OCI-LY7 (cell line): ENCODE measurements around the gene USH1G.

Experiments
- EZH2phosphoT487 ChIP-seq: fragments of 200-600 bp; sonication (generic); IDR thresholded peaks from 2 replicates; pipeline ENCODE4 v1.6.1; 2018; ENCODE audit warnings: low read depth, borderline replicate concordance, mild to moderate bottlenecking, mixed run types, antibody characterized with exemption, low read length, moderate library complexity, mixed read lengths
- TF ChIP-seq, protein P1 (sequence below): fragments of 200-600 bp; sonication (generic); conservative IDR thresholded peaks from 2 replicates; pipeline ENCODE4 v1.5.1; 2014; ENCODE audit warnings: mild to moderate bottlenecking, antibody characterized with exemption, low read length, moderate library complexity, mixed read lengths

GRCh38 chr17:74874615-74875037, 48.4 kb downstream of the USH1G start:
- TF ChIP-seq, protein P1, sequence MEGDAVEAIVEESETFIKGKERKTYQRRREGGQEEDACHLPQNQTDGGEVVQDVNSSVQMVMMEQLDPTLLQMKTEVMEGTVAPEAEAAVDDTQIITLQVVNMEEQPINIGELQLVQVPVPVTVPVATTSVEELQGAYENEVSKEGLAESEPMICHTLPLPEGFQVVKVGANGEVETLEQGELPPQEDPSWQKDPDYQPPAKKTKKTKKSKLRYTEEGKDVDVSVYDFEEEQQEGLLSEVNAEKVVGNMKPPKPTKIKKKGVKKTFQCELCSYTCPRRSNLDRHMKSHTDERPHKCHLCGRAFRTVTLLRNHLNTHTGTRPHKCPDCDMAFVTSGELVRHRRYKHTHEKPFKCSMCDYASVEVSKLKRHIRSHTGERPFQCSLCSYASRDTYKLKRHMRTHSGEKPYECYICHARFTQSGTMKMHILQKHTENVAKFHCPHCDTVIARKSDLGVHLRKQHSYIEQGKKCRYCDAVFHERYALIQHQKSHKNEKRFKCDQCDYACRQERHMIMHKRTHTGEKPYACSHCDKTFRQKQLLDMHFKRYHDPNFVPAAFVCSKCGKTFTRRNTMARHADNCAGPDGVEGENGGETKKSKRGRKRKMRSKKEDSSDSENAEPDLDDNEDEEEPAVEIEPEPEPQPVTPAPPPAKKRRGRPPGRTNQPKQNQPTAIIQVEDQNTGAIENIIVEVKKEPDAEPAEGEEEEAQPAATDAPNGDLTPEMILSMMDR, result no peak
- no peak for TF ChIP-seq EZH2phosphoT487
